T-helper 2 cell (primary cell): ENCODE data around the gene SLC25A52.
"Not testable (repeated sequence)": the region's sequence is repeated elsewhere in the genome, so short reads cannot be mapped to it uniquely, and the experiment has no call there.

ENCODE experiments used
- DNase-seq, 5 experiments: peaks; one replicate each; pipeline versions ENCODE4 v3.0.0 to v3.0.0-alpha.2; 2012 to 2022
- total RNA-seq, 2 donors: gene quantifications; one replicate each; lab custom pipeline; 2026; lab: John Stamatoyannopoulos, UW

The SLC25A52 gene, protein sequence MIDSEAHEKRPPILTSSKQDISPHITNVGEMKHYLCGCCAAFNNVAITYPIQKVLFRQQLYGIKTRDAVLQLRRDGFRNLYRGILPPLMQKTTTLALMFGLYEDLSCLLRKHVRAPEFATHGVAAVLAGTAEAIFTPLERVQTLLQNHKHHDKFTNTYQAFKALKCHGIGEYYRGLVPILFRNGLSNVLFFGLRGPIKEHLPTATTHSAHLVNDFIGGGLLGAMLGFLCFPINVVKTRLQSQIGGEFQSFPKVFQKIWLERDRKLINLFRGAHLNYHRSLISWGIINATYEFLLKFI
- total RNA-seq: 0 reads per million in 2 donors

DNA sequence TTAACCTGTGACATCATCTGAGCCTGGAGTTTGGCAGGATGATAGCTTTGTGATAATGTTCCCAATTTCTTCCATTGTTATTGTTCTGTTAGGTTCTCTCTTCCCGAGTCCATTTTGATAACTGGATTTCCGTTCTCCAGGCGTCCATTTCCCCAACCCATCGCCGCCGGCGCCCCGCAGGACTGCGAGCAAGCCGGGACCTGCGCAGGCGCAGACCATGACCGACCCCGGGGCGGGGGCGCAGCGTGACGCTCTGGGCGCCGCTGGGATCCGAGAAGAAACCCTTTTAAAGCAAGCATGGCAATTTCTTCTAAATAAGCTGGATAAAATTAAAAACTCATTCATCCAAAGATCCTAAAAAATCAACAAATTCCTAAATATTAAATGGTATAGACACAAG, at the start of gene SLC25A52:
Gene SLC25A52, minus strand, starts transcription at position 186 of the 400 bp plus-strand sequence. CDS start 219 bp downstream, outside the sequence.
- no peak for DNase-seq

DNA sequence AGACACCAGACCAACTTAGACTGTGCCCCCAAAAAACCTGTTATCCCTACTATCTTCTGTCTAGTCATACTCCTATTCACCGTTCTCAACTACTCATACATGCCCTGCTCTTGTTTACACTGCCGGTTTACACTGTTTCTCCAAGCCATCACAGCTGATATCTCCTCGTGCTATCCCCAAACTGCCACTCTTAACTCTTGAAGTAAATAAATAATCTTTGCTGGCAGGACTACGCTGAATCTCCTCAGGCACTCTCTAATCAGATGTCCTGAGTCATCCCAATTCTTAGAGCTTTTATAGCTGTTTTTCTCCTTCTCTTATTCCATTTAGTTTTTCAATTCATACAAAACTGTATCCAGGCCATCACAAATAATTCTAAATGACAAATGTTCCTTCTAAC, 48.4 kb upstream of the SLC25A52 start:
- DNase-seq: not testable (repeated sequence)

DNA sequence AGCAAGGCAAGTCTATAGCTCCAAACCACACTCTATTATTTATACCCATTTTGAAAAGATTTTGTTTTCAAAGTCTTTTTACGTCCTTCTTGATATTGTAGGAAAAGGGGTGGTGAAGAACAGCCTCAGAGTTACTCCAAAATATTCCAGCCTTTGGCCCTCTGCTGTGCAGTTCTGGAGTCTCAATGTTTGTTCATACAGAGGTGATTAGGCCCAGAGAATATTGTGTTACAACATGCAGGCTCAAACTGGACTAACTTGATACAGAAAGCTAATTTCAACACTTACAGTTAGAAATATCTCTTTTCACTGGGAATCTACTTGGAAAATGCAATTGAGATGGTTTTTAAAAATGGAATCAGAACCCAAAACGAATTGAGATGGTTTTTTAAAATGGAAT, 40.4 kb upstream of the SLC25A52 start:
- no peak for DNase-seq

DNA sequence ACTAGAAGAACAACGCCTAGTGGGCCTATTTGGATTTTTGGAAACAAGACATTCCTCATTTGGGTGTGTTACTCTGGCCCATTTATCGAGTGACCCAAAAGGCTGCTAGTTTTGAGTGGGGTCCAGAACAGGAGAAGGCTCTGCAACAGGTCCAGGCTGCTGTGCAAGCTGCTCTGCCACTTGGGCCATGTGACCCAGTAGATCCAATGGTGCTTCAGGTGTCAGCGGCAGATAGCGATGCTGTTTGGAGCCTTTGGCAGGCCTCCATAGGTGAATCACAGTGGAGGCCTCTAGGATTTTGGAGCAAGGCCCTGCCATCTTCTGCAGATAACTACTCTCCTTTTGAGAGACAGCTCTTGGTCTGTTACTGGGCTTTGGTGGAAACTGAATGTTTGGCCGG, 38.6 kb upstream of the SLC25A52 start:
- not testable (repeated sequence) for DNase-seq

DNA sequence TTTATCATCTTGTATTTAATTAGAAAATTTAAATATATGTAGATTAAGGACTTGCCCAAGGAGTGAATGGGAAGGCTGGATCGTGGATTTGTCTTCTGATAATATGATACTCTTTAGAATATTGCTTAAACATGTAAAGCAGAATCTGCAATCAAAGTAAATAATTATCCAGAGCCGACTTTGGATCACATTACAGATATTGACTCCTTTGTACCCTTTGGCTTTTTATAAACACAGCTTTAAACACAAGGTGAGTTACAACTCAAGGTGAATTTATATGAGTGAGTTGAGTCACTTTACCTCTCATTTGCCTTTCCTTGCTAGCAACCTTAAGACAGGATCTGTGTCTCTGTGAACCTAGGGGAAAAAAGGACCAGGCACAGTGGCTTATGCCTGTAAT, 37.7 kb upstream of the SLC25A52 start:
- DNase-seq: no peak

DNA sequence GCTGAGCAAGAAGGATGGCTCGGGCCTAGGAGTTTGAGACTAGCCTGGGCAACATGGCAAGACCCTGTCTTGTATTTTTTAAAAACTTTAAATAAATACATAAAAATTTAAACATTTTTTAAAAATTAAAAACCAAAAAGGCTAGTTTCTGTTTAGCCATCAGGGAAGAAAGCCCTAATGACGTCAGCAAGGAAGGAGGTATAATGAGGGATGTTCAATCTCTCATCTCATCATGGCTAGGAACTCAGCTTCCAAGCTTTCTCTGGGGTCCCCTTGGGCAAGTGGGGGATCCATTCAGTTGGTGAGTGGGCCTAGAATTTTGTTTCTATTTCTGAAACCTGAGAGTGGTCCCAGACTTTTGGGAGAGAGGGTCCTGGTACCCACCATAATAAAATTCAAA, 35.1 kb upstream of the SLC25A52 start:
- DNase-seq: no peak

DNA sequence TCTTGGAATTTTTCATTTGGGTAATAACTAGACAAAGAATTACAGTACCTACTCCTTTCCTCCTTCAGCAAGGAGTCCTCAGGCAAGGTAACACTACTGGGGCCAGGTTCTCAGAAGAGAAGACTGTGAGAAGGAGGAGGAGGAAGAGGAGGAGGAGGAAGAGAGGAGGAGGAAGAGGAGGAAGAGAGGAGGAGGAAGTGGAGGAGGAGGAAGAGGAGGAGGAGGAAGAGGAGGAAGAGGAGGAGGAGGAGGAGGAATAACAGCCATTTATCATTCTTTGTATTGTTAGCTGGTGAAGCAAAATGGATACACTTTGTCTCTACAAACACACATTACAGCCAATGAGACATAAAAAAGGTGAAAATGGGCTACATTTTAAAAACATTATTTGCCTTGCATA, 32.9 kb upstream of the SLC25A52 start:
- DNase-seq: no peak

DNA sequence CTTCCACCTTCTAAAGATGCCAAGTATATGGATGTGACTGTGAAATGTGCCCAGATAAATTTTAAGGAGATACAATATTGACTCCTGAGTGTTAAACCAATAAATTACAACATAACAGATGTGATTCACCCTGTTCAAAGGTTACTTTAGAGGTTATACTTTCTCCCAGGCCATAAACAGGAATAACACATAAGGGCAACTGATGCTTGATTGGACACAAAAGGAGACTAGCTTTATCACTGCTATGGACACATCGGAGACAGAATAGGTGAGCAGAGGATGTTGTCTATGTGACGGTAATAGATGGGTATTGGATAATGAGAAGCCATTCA, 31.9 kb upstream of the SLC25A52 start:
- no peak for DNase-seq

DNA sequence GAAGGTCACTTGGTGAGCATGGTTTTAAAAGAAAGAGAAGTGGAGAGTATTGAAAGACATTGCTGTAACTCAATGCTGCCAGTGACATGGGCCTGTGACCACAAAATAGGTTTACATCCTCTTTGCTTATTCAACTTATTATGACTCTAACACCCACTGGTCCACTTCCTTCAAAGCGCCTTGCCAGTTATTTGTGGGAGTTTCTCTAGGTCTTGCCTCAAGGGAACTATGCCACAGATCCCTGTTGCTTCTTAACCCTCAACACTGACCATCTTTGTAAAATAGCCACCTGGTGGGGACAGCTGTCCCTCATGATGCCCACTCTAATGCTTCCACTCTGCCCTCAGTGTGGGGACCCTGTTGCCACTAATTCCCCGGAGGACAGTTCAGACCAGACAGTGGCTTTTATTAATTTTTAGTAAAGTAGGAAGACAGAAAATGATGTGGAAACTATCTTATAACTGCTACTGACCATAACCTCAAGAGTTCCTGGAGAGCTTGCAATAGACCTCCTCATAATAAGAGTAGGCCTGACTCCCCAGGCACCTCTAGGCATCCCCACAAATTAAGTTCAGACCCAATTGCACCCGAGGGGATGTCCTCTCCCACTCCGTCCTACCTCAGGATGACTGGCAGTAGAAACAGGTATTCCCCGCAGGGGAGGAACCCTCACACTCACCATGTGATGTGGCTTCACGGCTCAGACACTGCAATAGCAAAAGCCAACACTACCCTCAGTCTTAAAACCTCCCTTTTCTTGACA, 31.3 kb upstream of the SLC25A52 start:
- DNase-seq: no peak

DNA sequence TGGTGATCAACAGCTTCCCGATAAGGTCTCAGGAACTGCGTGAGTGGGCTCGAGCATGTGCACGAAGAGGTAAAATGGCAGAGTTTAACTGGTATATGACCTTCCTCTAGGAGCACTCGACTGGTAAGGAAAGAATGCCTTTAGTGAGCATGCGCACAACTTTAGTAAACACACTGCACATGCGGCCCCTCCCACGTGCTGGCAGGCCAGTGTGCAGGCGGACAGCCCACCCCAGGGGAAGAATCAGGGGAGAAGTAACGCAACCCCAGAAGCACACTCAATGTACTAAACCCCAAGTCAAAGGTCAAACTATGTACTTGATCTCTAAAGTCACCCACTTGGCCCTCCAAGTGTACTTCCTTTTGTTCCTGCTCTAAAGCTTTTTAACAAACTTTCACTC, 28.7 kb upstream of the SLC25A52 start:
- no peak for DNase-seq

DNA sequence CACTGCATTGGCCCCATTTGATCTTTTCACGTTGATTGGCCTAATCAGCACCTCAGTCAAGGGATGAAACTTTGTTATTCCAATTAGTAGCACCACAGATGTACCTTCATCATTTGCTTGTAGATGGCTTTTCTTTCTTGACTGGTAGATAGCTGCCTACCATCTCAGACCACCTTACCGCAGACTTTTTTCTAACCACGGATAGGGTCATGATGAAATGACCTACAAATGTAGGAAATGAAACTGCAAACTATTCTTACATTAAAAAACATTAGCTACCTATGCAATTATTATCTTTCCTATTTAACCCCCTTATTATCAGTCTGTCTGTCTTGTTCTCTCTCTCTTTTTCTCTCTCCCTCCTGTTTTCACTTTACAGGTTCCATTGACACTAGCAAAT, 22.4 kb upstream of the SLC25A52 start:
- DNase-seq: no peak

DNA sequence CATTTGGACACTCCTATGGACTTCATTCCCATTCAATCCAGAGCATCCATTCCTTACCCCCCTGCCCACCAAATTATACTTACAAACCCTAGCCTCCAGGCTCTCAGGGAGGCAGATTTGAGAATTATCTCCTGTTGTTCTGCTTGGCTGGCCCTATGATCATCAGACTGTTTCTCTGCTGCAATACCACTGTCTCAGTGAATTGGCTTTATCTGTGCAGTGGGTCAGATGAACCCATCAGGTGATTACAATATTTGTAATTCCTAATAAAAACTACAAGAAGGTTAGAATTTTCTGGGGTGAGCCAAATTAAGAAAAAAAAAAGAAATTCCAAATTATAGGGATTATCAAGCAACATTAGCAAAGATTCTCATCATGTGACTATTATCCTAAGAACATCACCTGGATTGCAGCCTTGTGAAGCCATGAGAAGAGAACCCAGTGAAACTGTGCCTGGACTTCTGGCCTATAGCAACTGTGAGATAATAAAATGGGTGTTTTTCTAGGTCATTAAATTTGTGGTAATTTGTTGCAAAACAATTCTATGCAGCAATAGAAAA, 17.8 kb upstream of the SLC25A52 start:
- DNase-seq: no peak

DNA sequence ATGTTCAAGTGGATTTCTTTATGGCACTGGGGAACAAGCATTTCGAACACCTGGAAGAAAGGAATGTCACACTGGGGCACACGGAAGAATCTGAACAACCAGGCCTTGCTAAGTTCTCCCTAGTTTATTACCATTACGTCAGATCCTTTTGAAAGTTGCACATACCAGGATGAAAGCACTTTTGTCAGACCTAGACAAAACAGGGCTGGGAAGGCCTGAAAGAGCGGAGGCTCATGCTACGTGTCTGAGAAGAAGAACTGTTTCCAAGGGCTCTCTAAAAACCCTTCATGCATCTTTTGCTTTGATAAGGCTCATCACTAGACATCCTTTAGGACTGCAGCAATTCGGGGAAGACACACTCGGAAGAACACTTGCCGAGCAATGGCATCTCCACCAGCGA, 15.4 kb upstream of the SLC25A52 start:
- no peak for DNase-seq

DNA sequence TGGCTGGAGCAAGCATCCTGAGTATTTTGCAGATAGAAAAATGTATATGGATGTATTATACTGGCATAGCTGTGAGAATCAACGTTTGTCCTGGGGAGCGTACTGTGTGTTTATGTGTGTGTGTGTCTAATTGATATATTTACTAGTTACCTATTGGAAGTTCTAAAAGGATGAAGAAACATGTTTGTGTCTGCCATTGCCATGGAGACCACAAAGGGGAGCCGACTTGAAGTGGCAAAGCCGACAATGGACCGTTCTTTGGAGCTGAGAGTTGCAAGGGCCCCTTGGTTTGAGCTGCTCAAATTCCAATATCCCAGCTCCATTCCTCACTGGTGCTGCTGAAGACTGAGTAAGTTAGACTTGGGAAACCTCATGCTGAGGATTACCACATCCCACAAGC, 14.3 kb upstream of the SLC25A52 start:
- DNase-seq: no peak

DNA sequence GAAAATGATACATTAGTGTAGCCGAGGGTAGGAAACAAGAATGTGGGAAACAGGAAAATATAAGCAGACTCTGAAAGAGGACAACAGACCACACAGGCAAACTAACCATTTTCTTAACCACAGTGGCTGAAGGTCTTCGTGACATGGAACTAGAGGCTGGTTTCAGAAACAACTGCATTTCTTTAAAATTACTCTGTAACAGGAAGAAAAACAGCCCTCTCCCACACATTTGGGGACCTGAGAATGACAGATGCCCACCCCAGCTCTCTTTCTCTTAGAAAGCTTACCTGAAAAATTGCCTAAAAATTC, 13.8 kb upstream of the SLC25A52 start:
- no peak for DNase-seq

DNA sequence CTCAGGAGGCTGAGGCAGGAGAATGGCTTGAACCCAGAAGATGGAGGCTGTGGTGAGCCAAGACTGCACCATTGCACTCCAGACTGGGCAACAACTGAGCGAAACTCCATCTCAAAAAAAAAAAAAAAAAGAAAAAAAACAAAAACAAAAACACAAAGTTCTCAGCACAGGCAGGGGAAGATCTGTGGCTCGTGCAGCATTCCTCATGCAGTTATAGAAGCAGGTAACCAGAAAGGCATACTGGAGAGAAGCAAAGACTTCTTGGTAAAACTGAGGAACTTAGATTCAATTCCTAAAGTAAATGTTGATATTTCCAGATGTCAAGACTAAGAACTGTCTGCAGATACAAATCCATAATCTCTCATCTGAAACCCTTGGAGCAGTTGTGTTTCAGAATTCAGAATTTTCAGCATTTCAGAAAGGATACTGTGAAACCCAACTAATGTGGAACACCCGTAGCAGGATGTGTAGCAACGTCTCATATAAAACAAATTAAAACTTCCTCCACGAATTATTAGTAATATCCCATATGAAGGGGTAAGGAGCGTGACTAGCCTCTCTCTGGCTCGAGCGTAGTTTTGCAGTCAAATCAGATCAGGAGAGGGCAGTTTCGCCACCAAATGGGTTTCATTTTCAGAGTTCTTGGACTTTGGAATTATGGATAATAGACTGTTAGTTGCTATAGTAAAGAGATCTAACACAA, 13.2 kb upstream of the SLC25A52 start:
- DNase-seq: no peak

DNA sequence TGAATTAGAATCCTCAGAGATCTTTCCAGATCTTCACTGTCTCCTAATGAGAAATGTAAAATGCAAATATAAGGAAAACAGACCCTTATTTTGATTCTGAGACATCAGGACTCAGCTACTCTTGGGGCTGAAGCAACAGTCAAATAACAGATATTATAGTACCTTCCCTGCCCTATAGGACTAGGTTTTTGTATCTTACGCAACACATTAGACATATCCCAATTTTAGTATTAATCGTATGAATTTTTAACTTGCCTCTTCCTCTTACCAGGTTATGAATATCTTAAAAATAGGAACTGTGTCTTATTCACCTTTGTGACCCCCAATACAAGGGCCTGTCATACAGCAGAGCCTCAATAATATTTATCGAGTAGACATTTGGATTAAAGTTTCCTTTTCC, 12.0 kb upstream of the SLC25A52 start:
- no peak for DNase-seq

DNA sequence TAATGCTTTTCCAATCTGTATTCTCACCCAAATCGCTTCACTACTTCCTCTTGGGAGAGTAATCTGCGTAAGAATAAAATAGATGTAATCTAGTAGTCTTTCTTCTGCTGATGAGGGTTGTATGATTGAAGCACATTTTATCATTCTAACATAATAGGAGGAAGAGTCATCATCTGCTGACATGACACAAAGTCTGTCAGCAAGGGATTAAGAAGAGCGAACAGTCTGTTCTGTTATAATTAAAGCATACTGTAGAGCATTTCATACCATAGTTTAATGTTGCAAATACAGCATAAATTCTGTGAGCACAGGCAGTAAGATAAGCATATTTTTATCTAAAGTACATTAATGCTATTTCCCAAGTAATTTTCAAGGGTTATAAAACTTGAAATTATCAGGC, 10.4 kb downstream of the SLC25A52 start:
- DNase-seq: no peak

DNA sequence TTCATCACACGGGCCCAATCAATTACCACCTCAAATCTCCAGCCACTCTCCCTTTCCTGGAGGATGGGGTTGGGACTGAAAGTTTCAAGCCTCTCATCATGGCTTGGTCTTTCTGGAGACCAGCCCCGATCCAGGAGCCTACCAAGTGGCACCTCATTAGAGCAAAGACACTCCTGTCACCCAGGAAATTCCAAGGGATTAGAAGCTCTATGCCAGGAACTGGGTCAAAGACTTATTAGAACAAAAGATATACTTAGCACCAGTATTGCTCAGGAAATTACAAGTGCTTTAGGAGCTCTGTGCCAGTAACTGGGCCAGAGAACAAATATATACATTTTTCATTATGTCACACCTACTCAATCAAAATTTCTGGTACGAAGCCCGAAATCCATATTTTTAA, 14.3 kb downstream of the SLC25A52 start:
- no peak for DNase-seq

DNA sequence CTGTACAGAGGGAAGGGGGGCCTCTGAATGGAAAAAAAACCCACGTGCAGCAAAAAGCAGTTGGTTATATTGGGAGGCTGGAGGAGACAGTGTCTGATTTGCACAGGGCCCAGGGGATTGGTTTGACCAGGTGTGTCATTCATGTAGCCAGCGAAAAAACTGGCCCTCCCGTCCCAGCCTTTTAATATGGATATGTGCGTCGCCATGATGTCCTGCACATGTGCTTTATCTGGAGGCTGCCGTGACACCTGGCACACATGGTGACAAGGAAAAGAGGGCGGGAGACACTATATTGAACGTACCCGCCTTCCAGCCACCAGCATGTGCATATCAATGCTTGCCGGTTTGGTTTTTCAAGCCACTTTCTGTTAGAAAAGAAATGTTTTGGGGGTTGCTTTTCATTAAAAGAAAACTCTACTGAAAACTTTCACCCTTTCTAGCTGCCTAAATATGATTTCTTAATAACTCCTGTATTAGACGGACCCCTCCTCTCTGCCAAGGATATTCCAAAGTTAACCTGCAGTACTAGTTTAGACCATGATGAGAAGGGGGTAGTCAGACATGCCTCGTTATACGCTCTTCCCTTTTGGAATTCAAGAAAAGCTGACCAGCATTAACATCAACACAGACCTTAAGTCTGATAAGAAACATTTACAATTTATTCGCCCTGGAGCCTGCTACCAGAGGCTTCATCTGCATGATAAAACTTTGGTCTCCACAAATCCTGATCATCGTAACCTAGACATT, 16.2 kb downstream of the SLC25A52 start:
- no peak for DNase-seq

DNA sequence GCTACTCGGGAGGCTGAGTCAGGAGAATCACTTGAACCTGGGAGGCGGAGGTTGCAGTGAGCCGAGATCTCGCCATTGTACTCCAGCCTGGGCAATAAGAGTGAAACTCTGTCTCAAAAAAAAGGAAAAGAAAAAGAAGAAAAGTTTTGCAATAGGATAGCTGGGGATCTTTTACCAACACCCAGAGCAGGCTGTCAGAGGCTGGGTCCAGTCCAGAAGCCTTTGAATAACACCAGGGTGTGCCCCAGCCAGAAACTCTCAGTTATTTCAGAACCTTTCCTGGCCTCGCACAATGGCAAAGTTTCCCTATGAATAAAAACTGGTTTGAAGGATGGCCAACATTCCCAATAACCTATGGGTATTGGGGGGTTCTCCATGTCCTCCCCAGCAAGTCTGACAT, 17.1 kb downstream of the SLC25A52 start:
- not testable (repeated sequence) for DNase-seq

DNA sequence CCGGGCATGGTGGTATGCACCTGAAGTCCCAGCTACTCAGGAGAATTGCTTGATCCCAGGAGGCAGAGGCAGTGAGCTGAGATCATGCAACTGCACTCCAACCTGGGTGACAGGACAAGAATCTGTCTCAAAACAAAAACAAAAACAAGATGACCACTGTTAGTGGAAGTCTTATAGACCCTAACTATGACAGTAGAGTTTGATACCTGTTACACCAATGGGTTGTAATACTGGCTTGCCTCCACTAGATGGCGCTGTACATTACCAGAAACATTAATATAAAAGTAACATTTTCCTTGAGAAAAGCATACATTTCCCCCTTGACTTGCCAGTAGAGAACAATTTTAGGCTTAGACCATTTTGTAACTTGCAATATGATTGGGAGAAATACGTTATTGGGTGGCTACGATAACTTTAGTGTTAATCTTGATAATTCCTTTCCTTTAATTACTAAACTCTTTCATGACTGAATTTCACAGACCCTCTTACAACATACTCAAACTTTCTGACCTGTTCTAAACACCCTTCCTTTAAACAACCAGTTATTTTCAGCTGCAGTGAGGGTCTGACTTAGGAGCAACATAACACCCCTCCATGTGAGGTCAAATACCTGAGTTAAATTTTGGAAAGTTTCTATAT, 19.5 kb downstream of the SLC25A52 start:
- DNase-seq: peak in 4 of 5 experiments; percentile 6 to 44 (median 28)
